Neural progenitor cell (in vitro differentiated cells): ENCODE data around the gene SDCCAG8. TPM values are rescaled to one million over a fixed set of nuclear protein-coding genes. Genes with fewer than 3 reads are reported as not detected.
"Not testable (repeated sequence)": the region's sequence is repeated elsewhere in the genome, so short reads cannot be mapped to it uniquely, and the experiment has no call there.

Experiments used
- DNase-seq: peaks from one replicate; pipeline ENCODE4 v3.0.0-alpha.2; 2016; ENCODE audit warnings: low spot score
- H2AFZ ChIP-seq: fragments of 200-600 bp; sonication (generic); replicated peaks from 2 replicates; pipeline ENCODE4 v1.6.1; 2016; ENCODE audit warnings: antibody characterized with exemption
- H3F3A ChIP-seq: fragments of 200-600 bp; sonication (generic); 2 replicates; pipeline ENCODE4 v1.6.1; 2016; ENCODE audit warnings: antibody characterized with exemption, low read depth
- H3K27ac ChIP-seq: fragments of 200-600 bp; sonication (generic); 2 replicates; pipeline ENCODE4 v1.5.1; 2016; ENCODE audit warnings: mild to moderate bottlenecking
- H3K27me3 ChIP-seq: fragments of 200-600 bp; sonication (generic); 2 replicates; pipeline ENCODE4 v1.6.1; 2016; ENCODE audit warnings: mild to moderate bottlenecking, moderate library complexity
- H3K36me3 ChIP-seq: fragments of 200-600 bp; sonication (generic); 2 replicates; pipeline ENCODE4 v1.5.1; 2016
- H3K4me1 ChIP-seq: fragments of 200-600 bp; sonication (generic); 2 replicates; pipeline ENCODE4 v1.6.1; 2016; ENCODE audit warnings: mixed run types
- H3K4me2 ChIP-seq: fragments of 200-600 bp; sonication (generic); 2 replicates; pipeline ENCODE4 v1.6.1; 2016
- H3K4me3 ChIP-seq: fragments of 200-600 bp; sonication (generic); 2 replicates; pipeline ENCODE4 v1.5.1; 2016
- H3K79me2 ChIP-seq: fragments of 200-600 bp; sonication (generic); 2 replicates; pipeline ENCODE4 v1.6.1; 2016; ENCODE audit warnings: low read depth
- H3K9ac ChIP-seq: fragments of 200-600 bp; sonication (generic); 2 replicates; pipeline ENCODE4 v1.6.1; 2016
- H3K9me3 ChIP-seq: fragments of 200-600 bp; sonication (generic); 2 replicates; pipeline ENCODE4 v1.5.1; 2016; ENCODE audit warnings: low read depth
- H4K20me1 ChIP-seq: fragments of 200-600 bp; sonication (generic); 2 replicates; pipeline ENCODE4 v1.6.1; 2016; ENCODE audit warnings: low read depth
- H3K27ac Mint-ChIP-seq: 3 replicates; pipeline ENCODE4 v1.8.0; 2021; ENCODE audit warnings: mixed read lengths
- H3K27me3 Mint-ChIP-seq: 2 replicates; pipeline ENCODE4 v1.8.0; 2022; ENCODE audit warnings: low read depth, mild to moderate bottlenecking, inconsistent platforms, moderate library complexity, mixed read lengths; ENCODE audit not compliant: insufficient read depth
- H3K36me3 Mint-ChIP-seq: 3 replicates; pipeline ENCODE4 v1.8.0; 2021; ENCODE audit warnings: mixed read lengths
- H3K4me1 Mint-ChIP-seq: 3 replicates; pipeline ENCODE4 v1.8.0; 2021; ENCODE audit warnings: mixed read lengths
- H3K4me3 Mint-ChIP-seq: 3 replicates; pipeline ENCODE4 v1.8.0; 2021; ENCODE audit warnings: mild to moderate bottlenecking, moderate library complexity, mixed read lengths
- H3K9me3 Mint-ChIP-seq: 3 replicates; pipeline ENCODE4 v1.8.0; 2020; ENCODE audit warnings: mixed read lengths
- CTCF ChIP-seq: fragments of 200-600 bp; sonication (generic); IDR thresholded peaks from 2 replicates; pipeline ENCODE4 v1.5.1; 2017; ENCODE audit warnings: antibody characterized with exemption, mild to moderate bottlenecking
- EZH2 ChIP-seq: fragments of 200-600 bp; sonication (generic); IDR thresholded peaks from 2 replicates; pipeline ENCODE4 v1.6.1; 2017; ENCODE audit warnings: antibody characterized with exemption, mild to moderate bottlenecking, moderate library complexity
- EZH2phosphoT487 ChIP-seq: fragments of 200-600 bp; sonication (generic); IDR thresholded peaks from 2 replicates; pipeline ENCODE4 v1.6.1; 2017; ENCODE audit warnings: antibody characterized with exemption
- total RNA-seq: library from RNA; depleted of rRNA; stranded (reverse); fragments of >200 nt; gene quantifications from 2 replicates; pipeline ENCODE4 v1.2.3, GENCODE V29; 2015; ENCODE audit warnings: low replicate concordance

Gene SDCCAG8
- total RNA-seq, 1 donor from 2014 or later, result 30.3 TPM

GRCh38 chr1:243335292-243335691 is 79.5 kb downstream of the SDCCAG8 start:
- no peaks in the 10 kb centered on the region for H3K9me3 Mint-ChIP-seq
- H4K20me1 ChIP-seq, result no peaks in the 10 kb centered on the region
- no peak for DNase-seq

GRCh38 chr1:243336163-243336562 is 80.3 kb downstream of the SDCCAG8 start:
- Histone ChIP-seq H4K20me1 (no peaks in the 10 kb centered on the region), H3K4me1 (no peaks in the 10 kb centered on the region), H3K9ac (no peak overlapping the region), H3F3A (no peaks in the 10 kb centered on the region), H3K27me3 (no peaks in the 10 kb centered on the region), H3K79me2 (no peaks in the 10 kb centered on the region), H3K27ac (no peak overlapping the region), H3K4me2 (no peak overlapping the region), H2AFZ (no peak overlapping the region), H3K9me3 (no peaks in the 10 kb centered on the region), H3K4me3 (no peak overlapping the region), H3K36me3 (no peaks in the 10 kb centered on the region)
- TF ChIP-seq EZH2, result no peak
- TF ChIP-seq CTCF, result no peak
- no peak for TF ChIP-seq EZH2phosphoT487
- H3K4me3 Mint-ChIP-seq, result no peak overlapping the region
- H3K27me3 Mint-ChIP-seq, result no peaks in the 10 kb centered on the region
- DNase-seq, result no peak
- no peaks in the 10 kb centered on the region for H3K9me3 Mint-ChIP-seq
- H3K27ac Mint-ChIP-seq, result no peak overlapping the region
- H3K36me3 Mint-ChIP-seq, result peaks cover 21% of the 10 kb centered on the region
- peaks cover 10% of the 10 kb centered on the region for H3K4me1 Mint-ChIP-seq

More at GRCh38 chr1:243335292-243335691, 79.5 kb downstream of the SDCCAG8 start:
- TF ChIP-seq CTCF, result no peak
- TF ChIP-seq EZH2, result no peak
- TF ChIP-seq EZH2phosphoT487, result no peak
- no peaks in the 10 kb centered on the region for H3K4me1 ChIP-seq
- Mint-ChIP-seq H3K27ac (no peak overlapping the region), H3K4me3 (no peak overlapping the region), H3K27me3 (no peaks in the 10 kb centered on the region), H3K36me3 (peaks cover 24% of the 10 kb centered on the region), H3K4me1 (peaks cover 10% of the 10 kb centered on the region)
- no peaks in the 10 kb centered on the region for H3F3A ChIP-seq
- H3K27me3 ChIP-seq, result no peaks in the 10 kb centered on the region
- no peak overlapping the region for H2AFZ ChIP-seq
- no peaks in the 10 kb centered on the region for H3K9me3 ChIP-seq
- H3K9ac ChIP-seq, result no peak overlapping the region
- no peak overlapping the region for H3K4me2 ChIP-seq
- no peak overlapping the region for H3K27ac ChIP-seq
- no peak overlapping the region for H3K4me3 ChIP-seq
- no peaks in the 10 kb centered on the region for H3K79me2 ChIP-seq
- H3K36me3 ChIP-seq, result no peaks in the 10 kb centered on the region

- H3K4me3 ChIP-seq, H3K27me3 Mint-ChIP-seq, H2AFZ ChIP-seq, H3K79me2 ChIP-seq, H3F3A ChIP-seq, DNase-seq, H3K27ac ChIP-seq, H3K4me3 Mint-ChIP-seq, H3K9me3 Mint-ChIP-seq, H3K36me3 Mint-ChIP-seq, H3K36me3 ChIP-seq, H4K20me1 ChIP-seq, H3K9ac ChIP-seq, H3K4me2 ChIP-seq, H3K27me3 ChIP-seq, H3K9me3 ChIP-seq, H3K4me1 ChIP-seq, H3K27ac Mint-ChIP-seq: not testable (repeated sequence)
- peaks cover 11% of the 10 kb centered on the region for H3K4me1 Mint-ChIP-seq
These were observed 83.0 kb downstream of the SDCCAG8 start for GRCh38 chr1:243338848-243339247.

- Mint-ChIP-seq H3K9me3 (no peaks in the 10 kb centered on the region), H3K4me1 (peaks cover 28% of the 10 kb centered on the region), H3K36me3 (peaks cover 5% of the 10 kb centered on the region), H3K27ac (no peak overlapping the region), H3K27me3 (no peaks in the 10 kb centered on the region), H3K4me3 (no peak overlapping the region)
- Histone ChIP-seq H4K20me1 (no peaks in the 10 kb centered on the region), H3K79me2 (no peaks in the 10 kb centered on the region), H3K4me1 (peaks cover 15% of the 10 kb centered on the region), H3K36me3 (no peaks in the 10 kb centered on the region), H3K4me3 (no peak overlapping the region), H3K27me3 (no peaks in the 10 kb centered on the region), H3F3A (peaks cover 12% of the 10 kb centered on the region), H2AFZ (no peak overlapping the region), H3K4me2 (no peak overlapping the region), H3K9me3 (no peaks in the 10 kb centered on the region), H3K27ac (no peak overlapping the region), H3K9ac (no peak overlapping the region)
- no peak for DNase-seq
- TF ChIP-seq EZH2 (no peak), CTCF (no peak), EZH2phosphoT487 (no peak)
These were observed 85.2 kb downstream of the SDCCAG8 start for GRCh38 chr1:243341074-243341473.
